HepG2 (cell line): ENCODE measurements around the gene CEP250. TPM values are rescaled to one million over a fixed set of nuclear protein-coding genes. Genes with fewer than 3 reads are reported as not detected.

Experiments used
- ATAC-seq: fragments of 200-7000 bp; cut with Tn5 transposase; 3 replicates; pipeline ENCODE4 v1.9.1; 2020; ENCODE audit warnings: mild to moderate bottlenecking, moderate library complexity
- BruUV-seq: library from RNA; stranded (reverse); fragments of 400-500 nt; replicated peaks from 2 replicates; lab custom pipeline; 2021; lab: Mats Ljungman, UMichigan
- CTCF ChIA-PET: fragments of 300-600 bp; formaldehyde crosslinking; extraction: SDS; loops from one replicate; lab custom pipeline; 2021; ENCODE audit warnings: low total read pairs, inconsistent platforms, low intra/inter-chr PET ratio; lab: Yijun Ruan, JAX
- POLR2A ChIA-PET: fragments of 350-600 bp; sonication (Branson Sonifier 250); formaldehyde crosslinking; loops from one replicate; lab custom pipeline; 2020; ENCODE audit warnings: antibody characterized with exemption, inconsistent platforms; lab: Yijun Ruan, JAX
- DNase-seq: peaks from one replicate; pipeline ENCODE4 v3.0.0-alpha.2; 2015; ENCODE audit warnings: low spot score
- FAIRE-seq: peaks from 3 replicates; lab custom pipeline; 2011; peaks lifted over from hg19 to GRCh38; lab: Jason Lieb, UNC
- H2AFZ ChIP-seq: one replicate; pipeline ENCODE4 v1.6.1; 2011; ENCODE audit warnings: low read length, inconsistent platforms
- H3K27ac ChIP-seq: fragments of 300-600 bp; 3 replicates; pipeline ENCODE4 v1.8.0; 2011; ENCODE audit warnings: mixed run types, mild to moderate bottlenecking, mixed read lengths, low read length, inconsistent platforms; ENCODE audit not compliant: insufficient read depth; ENCODE audit errors: extremely low read length
- H3K27me3 ChIP-seq, 2 experiments: fragments of 200-600 bp in 1 of 2; 2 replicates in 1 of 2; 3 replicates in 1 of 2; pipeline versions ENCODE4 v1.6.0 to v1.8.0; 2011; ENCODE audit warnings: low read length in 2 of 2, mild to moderate bottlenecking in 2 of 2, moderate library complexity in 2 of 2, inconsistent platforms in 1 of 2; ENCODE audit not compliant: insufficient read depth in 2 of 2, control insufficient read depth in 1 of 2
- H3K36me3 ChIP-seq, 2 experiments: fragments of 200-600 bp in 1 of 2; replicated peaks in 1 of 2; 2 replicates in 1 of 2; 3 replicates in 1 of 2; pipeline versions ENCODE4 v1.5.1 to v1.8.0; 2011; ENCODE audit warnings: low read length in 2 of 2, inconsistent platforms in 1 of 2; ENCODE audit not compliant: insufficient read depth in 2 of 2, control insufficient read depth in 1 of 2
- H3K4me1 ChIP-seq: 2 replicates; pipeline ENCODE4 v1.5.1; 2012; ENCODE audit warnings: low read length, inconsistent platforms; ENCODE audit not compliant: insufficient read depth
- H3K4me2 ChIP-seq: 2 replicates; pipeline ENCODE4 v1.6.0; 2011; ENCODE audit warnings: low read depth, low read length, inconsistent platforms
- H3K4me3 ChIP-seq, 3 experiments: fragments of 200-600 bp in 1 of 3; sonication (generic), shearing (Covaris generic) in 1 of 3; replicated peaks in 1 of 3; 2 replicates each; pipeline ENCODE4 v1.5.1; 2011 to 2016; ENCODE audit warnings: low read length in 3 of 3, inconsistent platforms in 2 of 3, low read depth in 2 of 3, mild to moderate bottlenecking in 2 of 3, control low read depth in 1 of 3, mixed read lengths in 1 of 3; ENCODE audit not compliant: insufficient read depth in 1 of 3
- H3K79me2 ChIP-seq: one replicate; pipeline ENCODE4 v1.6.1; 2011; ENCODE audit warnings: low read length, inconsistent platforms; ENCODE audit not compliant: insufficient read depth
- H3K9ac ChIP-seq: 2 replicates; pipeline ENCODE4 v1.6.0; 2011; ENCODE audit warnings: mild to moderate bottlenecking, low read depth, low read length, inconsistent platforms; ENCODE audit not compliant: insufficient read depth
- H3K9me3 ChIP-seq: 2 replicates; pipeline ENCODE4 v1.5.1; 2012; ENCODE audit warnings: mild to moderate bottlenecking, low read length
- H4K20me1 ChIP-seq: 2 replicates; pipeline ENCODE4 v1.6.0; 2011; ENCODE audit warnings: inconsistent platforms, mild to moderate bottlenecking, low read length, moderate library complexity; ENCODE audit not compliant: insufficient read depth
- ARNT2 ChIP-seq: sonication (generic); formaldehyde crosslinking; IDR thresholded peaks from 2 replicates; pipeline ENCODE4 v1.8.0; 2022; ENCODE audit warnings: mild to moderate bottlenecking, low read depth, missing genetic modification reagents, moderate library complexity
- TGIF2 ChIP-seq: IDR thresholded peaks from 2 replicates; pipeline ENCODE4 v1.6.1; 2016; ENCODE audit warnings: control low read depth, missing compliant biosample characterization
- ZFP62 ChIP-seq: sonication (generic); formaldehyde crosslinking; IDR thresholded peaks from 2 replicates; pipeline ENCODE4 v1.4.0; 2020; ENCODE audit warnings: missing genetic modification reagents
- ZNF317 ChIP-seq: sonication (generic); formaldehyde crosslinking; IDR thresholded peaks from 2 replicates; pipeline ENCODE4 v1.5.0; 2020; ENCODE audit warnings: mild to moderate bottlenecking, missing genetic modification reagents
- ZNF652 ChIP-seq: IDR thresholded peaks from 2 replicates; pipeline ENCODE4 v1.6.1; 2016; ENCODE audit warnings: low read depth, borderline replicate concordance
- ZNF7 ChIP-seq: IDR thresholded peaks from 2 replicates; pipeline ENCODE4 v1.6.1; 2016; ENCODE audit warnings: missing biosample characterization, missing genetic modification reagents
- WGBS: methylation state at CpG from one replicate; pipeline ENCODE4 v1.1.6; 2017; ENCODE audit warnings: low lambda C conversion rate; 5-methylcytosine and 5-hydroxymethylcytosine counted together
- in situ Hi-C: cut with HindIII; loops from 2 replicates; pipeline ENCODE4 v1.10.0; 2017; ENCODE audit warnings: low pct_unique_long_range_greater_than_20kb; ENCODE audit not compliant: extremely low pct_ligation_motif_present
- intact Hi-C: fragments of 100-400 bp; cut with micrococcal nuclease; formaldehyde crosslinking; loops from one replicate; pipeline ENCODE4 v1.10.0; 2022; ENCODE audit not compliant: unreplicated experiment
- polyA plus RNA-seq, 8 experiments: library from polyadenylated mRNA; depleted of rRNA in 3 of 8; stranded (reverse) in 7 of 8; unstranded in 1 of 8; fragments of >200 nt; fragmentation: Illumina TruSeq in 4 of 8; extraction: Trizol in 4 of 8; gene quantifications; 2 replicates each; pipeline versions ENCODE4 v1.2.1 to v1.2.3, GENCODE V29; 2011 to 2016; ENCODE audit warnings: low read depth in 4 of 8, missing spikeins in 1 of 8, mixed read lengths in 1 of 8; ENCODE audit not compliant: insufficient read depth in 1 of 8
- total RNA-seq, 5 experiments: library from RNA; depleted of rRNA; stranded (reverse); fragments of >200 nt; fragmentation: Illumina TruSeq; extraction: Trizol; gene quantifications; 2 replicates each; pipeline ENCODE4 v1.2.3, GENCODE V29; 2016; ENCODE audit warnings: low read depth in 1 of 5
- TF ChIP-seq, protein P1 (sequence below), 2 experiments: IDR thresholded peaks; 2 replicates each; pipeline ENCODE4 v1.6.1; 2011 to 2012; ENCODE audit warnings: low read length in 2 of 2, borderline replicate concordance in 1 of 2, low read depth in 1 of 2, mild to moderate bottlenecking in 1 of 2, moderate library complexity in 1 of 2

CEP250 gene
- total and polyA plus RNA-seq, 2 of the 13 experiments (the other 11 are each of a cell fraction or from before 2014, with no cell fraction given) = 28.8 to 55.3 TPM

DNA sequence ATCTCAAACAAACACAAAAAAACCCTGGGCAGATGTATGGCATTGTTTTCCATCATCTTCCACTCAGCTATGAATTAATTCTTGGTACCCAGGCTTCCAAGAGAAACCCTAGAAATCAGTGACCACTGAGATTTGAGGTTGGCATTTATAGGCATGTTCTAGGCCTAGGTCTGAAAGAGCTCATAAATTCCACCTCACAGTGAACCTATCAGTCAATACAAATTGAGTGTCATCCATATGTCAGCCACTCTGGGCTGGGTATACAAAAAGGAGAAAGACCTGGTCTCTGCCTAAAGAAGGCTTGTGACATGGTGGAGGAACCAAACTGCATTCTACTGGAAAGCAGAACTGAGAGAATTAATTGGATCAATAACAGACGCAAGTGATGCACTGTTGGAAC lies 43.9 kb downstream of the CEP250 start (continued):
- TF ChIP-seq TGIF2 (no peak), ZNF7 (no peak)

- TF ChIP-seq ARNT2 (CRISPR knock-in tag) = no peak
- TF ChIP-seq ZNF317 (CRISPR knock-in tag) = no peak
- TF ChIP-seq, protein P1, sequence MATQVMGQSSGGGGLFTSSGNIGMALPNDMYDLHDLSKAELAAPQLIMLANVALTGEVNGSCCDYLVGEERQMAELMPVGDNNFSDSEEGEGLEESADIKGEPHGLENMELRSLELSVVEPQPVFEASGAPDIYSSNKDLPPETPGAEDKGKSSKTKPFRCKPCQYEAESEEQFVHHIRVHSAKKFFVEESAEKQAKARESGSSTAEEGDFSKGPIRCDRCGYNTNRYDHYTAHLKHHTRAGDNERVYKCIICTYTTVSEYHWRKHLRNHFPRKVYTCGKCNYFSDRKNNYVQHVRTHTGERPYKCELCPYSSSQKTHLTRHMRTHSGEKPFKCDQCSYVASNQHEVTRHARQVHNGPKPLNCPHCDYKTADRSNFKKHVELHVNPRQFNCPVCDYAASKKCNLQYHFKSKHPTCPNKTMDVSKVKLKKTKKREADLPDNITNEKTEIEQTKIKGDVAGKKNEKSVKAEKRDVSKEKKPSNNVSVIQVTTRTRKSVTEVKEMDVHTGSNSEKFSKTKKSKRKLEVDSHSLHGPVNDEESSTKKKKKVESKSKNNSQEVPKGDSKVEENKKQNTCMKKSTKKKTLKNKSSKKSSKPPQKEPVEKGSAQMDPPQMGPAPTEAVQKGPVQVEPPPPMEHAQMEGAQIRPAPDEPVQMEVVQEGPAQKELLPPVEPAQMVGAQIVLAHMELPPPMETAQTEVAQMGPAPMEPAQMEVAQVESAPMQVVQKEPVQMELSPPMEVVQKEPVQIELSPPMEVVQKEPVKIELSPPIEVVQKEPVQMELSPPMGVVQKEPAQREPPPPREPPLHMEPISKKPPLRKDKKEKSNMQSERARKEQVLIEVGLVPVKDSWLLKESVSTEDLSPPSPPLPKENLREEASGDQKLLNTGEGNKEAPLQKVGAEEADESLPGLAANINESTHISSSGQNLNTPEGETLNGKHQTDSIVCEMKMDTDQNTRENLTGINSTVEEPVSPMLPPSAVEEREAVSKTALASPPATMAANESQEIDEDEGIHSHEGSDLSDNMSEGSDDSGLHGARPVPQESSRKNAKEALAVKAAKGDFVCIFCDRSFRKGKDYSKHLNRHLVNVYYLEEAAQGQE (IDR thresholded peaks at IDR 0.05; ENCODE audit: borderline replicate concordance in 1 of 2, low read depth in 1 of 2, low read length in 2 of 2) = no peak
- no peak for TF ChIP-seq ZNF652
- TF ChIP-seq ZFP62 (CRISPR knock-in tag) = no peak
- Histone ChIP-seq H3K9me3 (no peaks in the 10 kb centered on the region), H3K4me2 (no peak overlapping the region), H3K4me1 (peaks cover 9% of the 10 kb centered on the region; the same call in 1 of the 2 replicates), H3K79me2 (no peaks in the 10 kb centered on the region), H3K4me3 (no peak overlapping the region), H3K27me3 (no peaks in the 10 kb centered on the region), H3K36me3 (peaks cover 72 to 98% of the 10 kb centered on the region in 2 experiments), H3K9ac (no peak overlapping the region), H2AFZ (no peak overlapping the region), H3K27ac (no peak overlapping the region), H4K20me1 (no peaks in the 10 kb centered on the region)
- ATAC-seq (no peak), DNase-seq (no peak), FAIRE-seq (no peak)
- in situ Hi-C loops (no loop called here), intact Hi-C loops (no loop called here)
- no TSS peak for BruUV-seq
- ChIA-PET POLR2A (no interaction called here), CTCF (no interaction called here)
- WGBS = 95% methylated on average over 8 of the region's 8 CpGs
Observed at GRCh38 chr20:35502352-35502751, 47.0 kb downstream of the CEP250 start.
